GM21390 (cell line): ENCODE results near the gene RFT1.
A peak's percentile ranks its signal among the peaks of the same experiment; 100 is the strongest.

Experiments
- ATAC-seq: cut with Tn5 transposase; IDR thresholded peaks from one replicate; pipeline ENCODE4 v1.9.1; 2021; ENCODE audit not compliant: unreplicated experiment

Gene RFT1

DNA sequence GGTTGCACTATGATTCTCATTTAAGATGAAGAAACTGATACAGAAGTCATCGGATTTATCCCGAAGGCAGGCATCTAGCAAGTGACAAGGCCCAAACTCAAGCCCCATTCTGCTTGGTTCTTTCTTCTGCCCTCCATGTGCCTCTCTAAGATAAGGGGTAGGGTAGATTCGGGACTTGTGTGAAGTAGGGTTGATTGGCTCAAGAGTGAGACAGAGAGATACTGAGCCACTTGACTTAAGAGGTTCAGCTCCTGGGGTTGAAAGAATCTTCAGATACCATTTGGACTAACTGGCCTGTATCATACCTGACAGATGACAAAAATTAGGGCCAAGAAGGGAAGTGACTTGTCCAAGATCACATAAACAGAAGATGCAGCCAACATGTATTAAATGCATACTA lies 891 bp downstream of the RFT1 start:
- ATAC-seq, result no peak

DNA sequence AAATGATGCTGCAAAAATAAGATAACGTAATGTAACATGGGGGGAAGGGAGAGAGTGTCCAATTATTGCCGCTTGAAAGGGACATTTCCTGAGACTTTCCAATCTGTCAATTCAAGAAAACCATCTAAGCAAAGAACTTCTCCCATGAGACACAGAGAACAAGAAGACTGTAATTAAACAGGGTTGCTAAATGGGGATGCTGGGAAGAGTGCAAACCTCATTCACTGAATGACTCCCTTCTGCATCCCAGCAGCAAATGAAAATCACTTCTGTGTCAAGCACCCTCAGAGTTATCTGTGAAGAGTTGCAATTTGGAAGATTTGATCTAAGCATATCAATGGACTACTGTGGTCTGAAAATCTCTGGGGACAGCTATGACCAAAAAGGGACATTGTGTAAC lies 3.6 kb downstream of the RFT1 start:
- no peak for ATAC-seq

DNA sequence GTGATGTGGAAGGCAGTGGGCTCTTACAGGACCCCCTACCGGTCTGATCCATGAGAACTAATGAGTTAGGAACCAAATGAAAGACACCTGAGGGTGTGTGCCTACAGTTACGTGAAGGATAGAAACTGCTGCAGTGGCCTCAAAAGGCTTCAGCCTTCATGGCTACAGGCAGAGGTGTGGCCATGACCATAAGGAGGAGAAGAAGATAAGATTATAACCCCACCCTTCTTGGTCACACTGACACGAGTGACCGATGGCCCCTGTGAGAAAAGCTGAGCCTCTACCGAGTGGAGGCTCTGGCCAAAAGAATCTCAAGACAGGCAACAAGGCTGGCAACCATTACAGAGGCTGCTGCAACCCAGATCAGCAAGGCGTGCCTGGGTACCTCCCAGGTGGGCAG lies 6.3 kb downstream of the RFT1 start:
- no peak for ATAC-seq

DNA sequence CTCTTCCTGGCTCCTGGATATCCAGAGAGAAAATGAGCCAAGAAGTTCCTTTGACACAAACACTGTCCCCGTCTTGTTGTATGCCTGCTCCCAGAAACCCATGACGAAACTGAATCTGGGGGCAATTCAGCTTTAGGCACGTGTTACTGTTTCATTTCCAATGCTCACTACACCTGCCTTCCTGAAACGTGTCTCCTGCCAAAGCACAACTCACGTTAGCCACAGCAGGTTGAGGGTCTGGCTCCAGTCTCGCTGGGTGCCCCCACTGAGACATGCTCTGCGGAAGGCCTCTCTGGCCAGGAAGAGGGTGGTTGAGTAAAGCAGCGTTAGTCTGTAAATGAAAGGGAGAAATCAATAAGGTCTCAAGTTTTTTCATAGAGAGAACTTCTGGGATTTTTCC lies 6.7 kb downstream of the RFT1 start:
- ATAC-seq, result no peak

DNA sequence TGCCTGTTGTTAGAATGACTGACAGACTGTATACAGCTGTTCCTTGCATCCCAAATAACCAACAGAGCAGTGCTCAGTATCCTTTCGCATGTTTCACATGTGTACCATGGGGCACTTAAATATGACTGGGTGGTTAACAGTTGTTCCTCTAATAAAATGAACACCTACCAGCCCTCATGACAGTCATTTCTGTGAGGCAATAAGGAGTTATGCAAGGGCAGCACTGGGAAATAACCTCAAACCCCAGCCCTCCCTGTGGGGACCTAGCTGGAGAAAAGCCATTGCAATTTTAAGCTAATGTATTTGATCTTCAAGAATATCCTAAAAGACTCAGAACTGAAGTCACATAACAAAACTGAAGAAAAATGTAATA lies 7.3 kb downstream of the RFT1 start:
- no peak for ATAC-seq

DNA sequence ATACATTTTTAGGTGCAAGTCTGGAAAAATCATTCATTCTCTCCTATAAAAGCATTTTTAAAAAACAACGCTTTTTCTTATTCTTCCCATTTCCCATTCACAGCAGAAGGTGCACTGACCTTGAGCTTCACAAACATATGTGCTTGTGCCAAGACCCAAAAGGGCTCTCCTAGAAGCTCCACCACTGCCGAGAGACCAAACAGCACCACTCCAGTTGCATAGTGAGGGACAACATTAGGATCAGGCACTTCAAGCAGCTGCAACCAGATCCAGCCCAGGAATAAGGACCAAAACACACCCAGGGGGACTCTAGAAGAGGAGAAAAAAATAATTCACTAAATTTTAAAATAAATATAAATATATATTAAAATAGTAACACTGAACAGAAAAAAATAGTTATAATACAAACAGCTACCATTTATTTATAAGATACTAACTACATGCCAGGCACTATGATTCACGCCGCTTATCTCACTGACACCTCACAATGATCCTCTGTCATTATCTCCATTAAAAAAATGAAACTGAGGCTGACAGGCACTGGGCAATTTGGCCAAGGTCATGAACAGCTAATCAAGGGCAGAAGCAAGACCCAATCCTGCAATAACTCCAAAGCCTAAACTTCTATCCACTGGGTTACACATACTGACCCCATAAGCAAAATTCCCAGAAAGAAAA lies 7.8 kb downstream of the RFT1 start:
- no peak for ATAC-seq

DNA sequence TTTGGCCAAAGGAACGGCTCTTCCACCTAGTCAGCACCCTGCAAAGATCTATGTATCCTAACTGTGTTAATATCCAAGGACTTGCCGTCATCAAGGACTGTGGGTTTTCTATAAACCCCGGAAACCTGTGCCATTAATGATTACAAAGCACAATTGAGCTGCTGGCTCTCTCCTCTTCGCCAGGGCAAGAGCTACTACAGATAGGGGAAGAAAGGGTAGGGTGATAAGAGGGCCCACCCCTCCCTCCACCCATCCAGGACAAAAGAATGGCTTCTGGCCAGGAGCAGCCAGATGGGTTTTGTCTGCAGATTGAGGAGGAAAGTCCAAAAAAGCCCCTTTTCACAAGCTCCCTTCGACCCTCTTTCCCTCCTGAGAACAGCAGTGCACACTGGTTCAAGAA lies 9.9 kb downstream of the RFT1 start:
- no peak for ATAC-seq

DNA sequence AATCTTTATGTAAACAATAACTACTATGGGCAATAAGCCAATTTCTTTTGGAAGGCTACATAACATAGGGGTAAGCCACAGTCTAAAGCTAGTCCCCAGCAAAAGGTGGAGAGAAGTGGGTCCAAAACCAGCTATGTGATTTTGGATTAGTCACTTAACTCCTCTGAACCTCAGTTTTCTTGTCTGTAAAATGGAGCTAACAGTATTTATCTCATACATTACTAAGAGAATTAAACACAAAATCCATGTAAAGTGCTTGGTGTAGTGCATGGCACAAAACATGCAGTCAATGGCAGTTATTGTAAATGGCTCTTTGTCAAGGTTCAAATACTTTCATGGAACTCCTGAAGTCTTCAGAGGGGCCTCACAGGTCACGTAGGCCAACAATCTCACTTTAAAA lies 13.3 kb downstream of the RFT1 start:
- no peak for ATAC-seq

DNA sequence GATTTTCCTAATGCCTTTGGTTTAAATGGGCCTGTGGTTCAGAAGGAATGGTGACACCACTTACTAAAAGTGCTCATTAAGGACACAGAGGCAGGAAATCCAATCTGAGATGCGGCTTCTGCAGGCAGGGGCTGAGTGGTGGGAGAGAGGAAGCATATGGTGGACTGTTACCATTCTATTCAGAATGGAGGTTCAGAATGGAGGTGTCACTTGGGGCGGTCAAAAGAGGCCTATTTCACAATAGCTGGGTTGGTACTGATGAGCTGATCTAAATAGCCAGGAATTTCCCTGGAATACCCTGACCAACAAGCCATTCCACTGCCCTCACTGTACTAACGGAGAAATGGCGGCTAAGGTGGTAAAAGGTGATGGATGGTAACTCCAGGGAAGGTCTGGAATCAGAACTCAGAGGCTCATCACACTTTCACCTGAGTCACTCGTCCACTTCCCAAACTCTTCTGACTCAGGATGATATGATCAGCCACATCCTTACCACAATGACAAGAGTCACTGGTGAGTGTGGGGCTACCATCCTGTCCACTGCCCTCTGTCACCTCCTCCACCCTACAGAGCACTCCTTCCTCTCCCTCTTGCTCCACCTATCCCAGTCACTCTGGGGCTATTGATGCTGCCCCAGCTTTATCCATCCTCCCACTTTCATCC lies 15.7 kb downstream of the RFT1 start:
- no peak for ATAC-seq

DNA sequence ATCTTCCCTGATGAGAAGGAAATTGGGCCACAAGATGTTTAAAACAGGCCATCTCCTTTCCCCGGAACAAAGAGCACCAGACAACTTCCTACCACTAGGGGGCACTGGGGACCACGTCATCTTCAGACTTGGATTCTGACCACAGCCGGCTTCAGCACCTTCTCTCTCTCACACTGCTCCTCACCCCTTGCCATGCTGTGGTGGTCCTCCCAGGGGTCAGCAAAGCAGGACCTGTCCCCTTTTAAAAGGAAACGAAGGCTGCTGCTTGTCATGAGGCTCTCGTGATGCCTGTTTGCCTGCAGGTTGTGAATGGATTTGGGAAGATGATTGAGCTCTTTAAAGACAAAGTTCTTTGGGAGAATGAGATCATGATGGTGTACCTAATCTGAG lies 16.2 kb downstream of the RFT1 start:
- peak; percentile 71 for ATAC-seq

DNA sequence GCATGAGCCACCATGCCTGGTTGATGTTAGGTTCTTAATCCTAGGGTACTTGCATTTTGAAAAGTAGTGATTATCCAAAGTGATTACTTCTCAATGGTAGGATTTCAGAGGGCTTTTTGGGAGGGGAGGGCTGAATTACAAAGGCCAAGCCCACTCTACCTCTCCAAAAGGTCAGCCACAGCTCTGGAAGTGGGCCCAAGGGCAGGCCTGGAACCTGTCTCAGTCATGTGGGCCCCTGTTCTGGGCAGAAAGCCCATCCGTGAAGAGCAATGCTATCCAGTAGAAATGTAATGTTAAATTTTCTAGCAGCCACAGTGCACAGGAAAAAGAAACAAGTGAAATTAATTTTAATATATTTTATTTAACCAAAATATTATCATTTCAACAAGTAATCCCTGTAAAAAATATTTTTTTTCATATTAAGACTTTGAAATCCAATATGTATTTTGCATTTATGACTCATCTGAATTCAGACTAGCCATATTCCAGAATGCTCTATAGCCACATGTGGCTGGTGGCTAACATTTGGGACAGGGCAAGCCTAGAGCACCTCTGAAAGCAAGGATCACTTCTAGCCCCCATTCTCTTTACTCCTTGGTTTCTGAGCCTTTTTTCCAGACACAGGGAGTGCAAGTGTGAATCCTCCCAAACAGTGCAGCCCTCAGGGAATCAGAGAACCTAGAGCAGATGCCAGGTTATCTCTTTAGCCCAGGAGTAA lies 16.8 kb downstream of the RFT1 start:
- ATAC-seq, result no peak

DNA sequence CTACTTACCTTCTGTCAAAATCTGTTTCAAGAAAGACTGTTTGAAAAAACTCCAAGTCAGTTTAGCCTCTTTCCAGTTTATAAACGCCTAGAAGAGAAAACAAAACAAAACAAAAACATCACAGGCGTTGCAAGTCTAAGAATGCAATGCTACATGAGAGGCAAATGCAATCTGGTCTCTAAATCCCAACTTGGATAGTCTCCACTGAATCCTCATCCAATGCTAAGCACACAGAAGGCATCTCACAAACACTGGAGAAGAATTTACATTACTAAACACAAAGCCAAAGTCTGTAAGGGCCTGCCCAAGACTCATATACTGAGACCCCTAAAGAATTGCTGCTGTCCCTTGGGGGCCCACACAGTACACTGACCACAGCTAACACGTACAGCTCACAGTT lies 18.4 kb downstream of the RFT1 start:
- no peak for ATAC-seq

DNA sequence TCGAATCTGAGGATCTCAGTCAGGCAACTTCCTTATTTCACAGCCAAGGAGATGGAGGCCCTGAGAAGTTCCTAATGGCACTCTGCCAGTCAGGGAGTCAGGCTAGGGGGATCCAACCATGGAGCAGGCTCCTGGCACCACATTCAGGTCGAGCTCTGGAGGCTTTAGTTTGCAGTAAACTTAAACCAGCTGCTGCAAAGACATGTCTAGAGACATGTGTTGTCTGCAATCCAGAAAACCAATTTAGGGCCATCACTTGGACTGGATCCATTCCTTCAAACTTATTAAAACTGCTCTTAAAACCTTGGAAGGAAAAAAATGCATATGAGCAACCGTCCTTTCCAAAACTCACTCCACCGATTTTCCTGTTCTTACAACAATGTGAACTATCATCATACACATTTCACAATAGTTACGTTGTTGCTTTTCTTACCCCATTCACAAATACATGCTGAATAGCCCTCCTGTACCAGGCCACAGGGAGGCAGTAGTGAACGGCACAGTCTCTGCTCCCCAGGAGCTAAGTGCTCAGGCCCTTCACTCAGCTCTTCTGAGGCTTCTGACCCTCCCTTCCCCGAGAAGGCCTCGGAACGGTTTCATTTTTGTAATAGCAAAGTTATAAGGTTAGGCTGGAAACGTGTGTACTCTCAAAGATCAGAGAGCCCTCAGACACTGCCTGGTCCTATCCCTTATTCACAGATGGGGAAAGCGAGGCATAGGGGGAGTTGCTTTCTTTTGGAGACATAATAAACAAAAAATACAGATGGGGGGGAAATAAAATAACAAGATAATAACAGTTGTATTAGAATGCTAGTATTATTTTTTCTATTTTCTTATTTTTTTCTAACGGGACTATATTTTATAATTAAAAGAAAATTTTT lies 20.1 kb downstream of the RFT1 start:
- no peak for ATAC-seq

DNA sequence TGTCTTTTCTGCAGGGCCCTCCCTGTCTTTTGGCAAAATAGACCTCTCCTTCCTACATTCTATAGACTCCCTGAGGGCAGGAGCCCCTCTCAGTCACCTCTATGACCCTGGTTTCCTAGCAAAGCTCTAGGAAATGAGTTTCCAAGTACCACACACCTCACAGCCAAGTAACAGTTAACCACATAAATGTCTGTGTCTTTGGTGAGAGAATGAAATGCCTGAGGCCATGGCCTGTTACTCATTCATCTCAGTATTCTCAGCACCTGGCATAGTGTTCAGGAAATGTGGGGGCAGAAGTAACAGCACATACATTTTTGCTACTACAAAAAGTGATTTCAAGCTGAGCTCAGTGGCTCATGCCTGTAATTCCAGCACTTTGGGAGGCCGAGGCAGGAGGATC lies 21.0 kb downstream of the RFT1 start:
- no peak for ATAC-seq

DNA sequence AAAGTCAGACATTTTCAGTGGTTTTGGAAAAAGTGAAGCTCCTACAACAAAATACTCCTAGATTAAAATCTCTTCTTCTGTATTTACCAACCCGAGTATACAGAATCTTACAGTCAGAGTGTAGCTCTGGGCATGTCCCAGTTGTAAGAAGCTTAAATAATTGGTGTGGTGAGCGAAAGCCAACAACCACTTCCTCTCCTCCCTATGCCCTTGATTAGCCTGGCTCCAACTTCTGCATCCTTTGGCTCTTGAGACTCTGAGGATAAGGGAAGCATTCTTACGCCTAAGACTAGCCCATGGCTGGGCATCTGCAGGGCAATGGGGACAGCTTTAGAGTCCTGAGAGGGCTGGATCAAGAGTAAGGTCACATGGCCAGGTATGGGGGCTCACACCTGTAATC lies 25.5 kb downstream of the RFT1 start:
- ATAC-seq, result no peak

DNA sequence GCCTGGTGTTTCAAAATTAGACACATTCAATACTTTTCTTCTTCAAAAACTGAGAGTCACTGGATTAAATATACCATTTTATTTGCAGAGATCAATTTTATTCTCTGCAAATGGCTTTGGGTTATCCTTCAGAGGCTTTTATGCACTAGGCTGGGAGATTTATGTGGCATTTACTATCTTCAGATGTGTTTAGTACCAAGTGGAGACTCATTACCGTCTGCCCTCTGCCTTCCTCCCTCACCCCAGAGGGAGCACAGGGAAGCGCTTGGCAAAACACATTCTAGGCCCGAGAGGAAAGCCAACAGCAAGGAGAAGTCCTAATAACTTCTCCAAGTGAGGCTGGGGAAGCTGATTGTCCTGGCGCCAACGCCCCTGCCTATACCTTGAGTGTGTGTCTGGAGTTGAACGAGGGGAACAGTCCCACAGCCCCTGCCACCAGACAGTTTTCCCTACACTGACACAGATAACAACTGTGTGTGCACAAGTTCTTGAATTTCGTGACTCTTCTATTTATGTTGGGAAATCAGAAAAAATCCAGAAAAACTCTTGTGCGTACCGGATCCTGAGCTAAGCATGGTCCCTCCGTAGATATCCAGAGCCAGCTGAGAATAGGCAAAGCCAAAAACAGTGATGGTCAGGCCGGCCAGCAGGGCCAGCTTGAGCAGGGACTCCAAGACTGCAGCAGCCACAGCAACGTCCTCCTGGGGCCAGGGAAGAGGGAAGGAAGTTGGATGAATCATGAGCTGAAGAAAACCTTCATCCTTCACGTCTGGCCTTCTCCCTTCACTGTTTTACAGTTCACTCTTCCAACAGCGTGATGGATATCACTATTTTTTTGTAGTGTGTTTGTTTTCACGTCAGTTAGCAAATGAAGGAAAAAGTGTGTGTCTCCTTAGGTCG lies 26.6 kb downstream of the RFT1 start:
- no peak for ATAC-seq

DNA sequence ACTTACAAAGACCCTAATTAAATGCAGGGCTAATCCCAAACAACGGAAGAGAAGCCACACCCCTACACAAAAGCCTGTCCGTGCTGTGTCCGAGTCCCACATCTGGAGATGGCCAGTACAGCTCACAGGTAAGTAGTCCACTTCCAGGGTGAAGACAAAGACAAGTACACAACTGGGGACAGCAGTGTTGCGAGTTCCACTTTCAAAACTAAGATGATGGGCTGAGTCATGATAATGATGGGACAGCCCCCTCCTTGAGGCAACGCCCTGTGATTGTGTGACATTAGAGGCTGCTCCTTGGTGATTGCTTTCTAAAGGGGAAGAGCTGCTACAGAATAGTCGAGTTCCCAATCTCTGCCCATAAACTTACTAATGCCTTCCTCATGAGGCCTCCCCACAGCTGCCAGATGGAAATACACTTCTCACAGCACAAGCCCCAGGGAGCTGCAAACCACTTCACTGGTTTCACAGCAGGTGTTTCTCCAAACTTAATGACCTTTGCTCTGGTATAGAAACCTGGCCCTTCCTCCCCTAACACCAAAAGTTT lies 27.6 kb downstream of the RFT1 start:
- peak; percentile 75 for ATAC-seq

DNA sequence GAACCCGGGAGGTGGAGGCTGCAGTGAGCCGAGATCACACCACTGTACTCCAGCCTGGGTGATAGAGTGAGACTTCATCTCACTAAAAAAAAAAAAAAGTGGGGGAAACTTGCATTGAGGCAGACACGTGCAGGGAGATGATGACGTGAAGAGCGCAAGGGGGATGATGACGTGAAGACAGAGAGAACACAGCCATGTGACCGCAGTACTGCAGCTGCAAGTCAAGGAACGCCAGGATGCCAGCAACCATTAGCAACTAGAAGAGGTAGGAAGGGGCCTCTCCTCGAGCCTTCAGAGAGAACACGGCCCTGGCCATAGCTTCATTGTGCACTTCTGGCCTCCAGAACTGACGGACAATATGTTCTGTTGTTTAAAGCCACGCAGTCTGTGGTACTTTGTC lies 28.3 kb downstream of the RFT1 start:
- ATAC-seq, result no peak

DNA sequence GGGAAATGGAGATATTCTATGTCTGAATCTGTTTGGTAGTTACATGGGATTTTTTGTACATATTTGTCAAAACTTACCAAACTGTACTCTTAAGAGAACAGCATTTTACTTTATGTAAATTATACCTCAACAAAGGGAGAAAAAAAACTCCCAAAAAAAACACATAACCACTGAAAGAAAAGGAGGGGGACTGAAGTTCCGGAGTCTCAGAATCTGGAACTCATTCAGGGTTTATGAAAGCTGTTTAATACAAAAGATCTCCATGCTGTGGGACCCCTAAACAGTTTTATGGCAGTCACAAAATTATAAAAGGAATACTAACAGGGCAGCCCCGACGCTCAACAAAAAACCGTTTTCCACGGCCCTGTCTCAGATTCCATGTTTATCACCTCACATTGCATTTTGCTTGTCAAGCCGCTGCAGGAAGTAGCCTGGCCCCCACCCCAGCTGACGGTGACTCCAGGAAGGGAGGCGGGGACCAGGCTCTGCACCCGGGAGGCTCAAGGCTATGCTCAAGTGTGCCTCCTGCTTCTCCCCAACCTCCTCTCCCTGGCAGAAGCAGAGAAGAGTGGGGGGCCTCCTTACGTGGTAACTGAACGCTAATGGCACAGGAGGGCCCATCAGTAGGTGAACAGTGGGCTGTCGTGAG lies 29.3 kb downstream of the RFT1 start:
- no peak for ATAC-seq

DNA sequence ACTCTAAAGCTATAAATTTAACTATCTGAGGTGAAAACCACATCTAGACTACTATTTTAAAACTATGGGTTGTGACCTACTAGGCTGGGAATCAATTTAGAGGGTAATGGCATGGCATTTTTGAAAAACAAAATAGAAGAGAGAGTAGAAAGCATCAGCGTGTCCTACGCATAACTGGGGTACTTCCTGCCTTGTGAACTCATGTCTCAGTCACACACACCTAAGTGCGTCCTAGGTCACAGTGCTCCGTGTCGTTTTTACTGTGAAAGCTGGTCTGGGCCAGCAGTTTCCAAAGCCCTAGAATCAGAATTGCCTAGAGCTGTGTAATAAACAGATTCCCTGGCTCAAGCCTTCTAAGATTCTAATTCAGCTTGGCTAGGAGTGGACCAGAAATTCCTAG lies 32.3 kb downstream of the RFT1 start:
- no peak for ATAC-seq
